KOPT-K1 (cell line): ENCODE data around the gene SPRY1.

Source experiments
- H3K27ac ChIP-seq: fragments of 200-600 bp; sonication (generic); 2 replicates; pipeline ENCODE4 v1.5.1; 2016; ENCODE audit warnings: antibody characterized with exemption, mild to moderate bottlenecking, low read depth, low read length; ENCODE audit not compliant: poor library complexity, severe bottlenecking
- H3K36me3 ChIP-seq: fragments of 200-600 bp; sonication (generic); 2 replicates; pipeline ENCODE4 v1.5.1; 2017; ENCODE audit warnings: antibody characterized with exemption, mild to moderate bottlenecking, low read length, moderate library complexity; ENCODE audit not compliant: insufficient read depth
- H3K9me3 ChIP-seq: fragments of 200-600 bp; sonication (generic); 2 replicates; pipeline ENCODE4 v1.5.1; 2017; ENCODE audit warnings: antibody characterized with exemption, low read length, mild to moderate bottlenecking; ENCODE audit not compliant: insufficient read depth, poor library complexity, severe bottlenecking

The SPRY1 gene

GRCh38 chr4:123361195-123361861, 35.3 kb upstream of the SPRY1 start:
- no peak overlapping the region for H3K27ac ChIP-seq

GRCh38 chr4:123362103-123362502, 34.5 kb upstream of the SPRY1 start:
- no peak overlapping the region for H3K27ac ChIP-seq
- peaks cover 7% of the 10 kb centered on the region for H3K9me3 ChIP-seq
- no peaks in the 10 kb centered on the region for H3K36me3 ChIP-seq

More at GRCh38 chr4:123361195-123361861, 35.3 kb upstream of the SPRY1 start:
- H3K36me3 ChIP-seq: no peaks in the 10 kb centered on the region
- H3K9me3 ChIP-seq: peaks cover 7% of the 10 kb centered on the region

- H3K9me3 ChIP-seq: peaks cover 7% of the 10 kb centered on the region
- H3K27ac ChIP-seq: no peak overlapping the region
- H3K36me3 ChIP-seq: no peaks in the 10 kb centered on the region
These were observed 32.9 kb upstream of the SPRY1 start for GRCh38 chr4:123363729-123364128.

GRCh38 chr4:123364906-123365305, 31.7 kb upstream of the SPRY1 start:
- Histone ChIP-seq H3K9me3 (peaks cover 7% of the 10 kb centered on the region), H3K27ac (no peak overlapping the region), H3K36me3 (no peaks in the 10 kb centered on the region)

GRCh38 chr4:123365412-123365811, 31.2 kb upstream of the SPRY1 start:
- no peaks in the 10 kb centered on the region for H3K36me3 ChIP-seq
- no peak overlapping the region for H3K27ac ChIP-seq
- peaks cover 7% of the 10 kb centered on the region for H3K9me3 ChIP-seq

GRCh38 chr4:123366144-123366748, 30.3 kb upstream of the SPRY1 start:
- no peaks in the 10 kb centered on the region for H3K36me3 ChIP-seq
- peaks cover 7% of the 10 kb centered on the region for H3K9me3 ChIP-seq
- H3K27ac ChIP-seq: no peak overlapping the region

- Histone ChIP-seq H3K9me3 (no peaks in the 10 kb centered on the region), H3K36me3 (no peaks in the 10 kb centered on the region), H3K27ac (no peak overlapping the region)
These were observed 17.8 kb upstream of the SPRY1 start for GRCh38 chr4:123378794-123379193.

- no peak overlapping the region for H3K27ac ChIP-seq
- H3K36me3 ChIP-seq: no peaks in the 10 kb centered on the region
- no peaks in the 10 kb centered on the region for H3K9me3 ChIP-seq
These were observed 17.2 kb upstream of the SPRY1 start for GRCh38 chr4:123379392-123379791.

GRCh38 chr4:123380728-123381716, 15.6 kb upstream of the SPRY1 start:
- no peak overlapping the region for H3K27ac ChIP-seq
- no peaks in the 10 kb centered on the region for H3K36me3 ChIP-seq
- H3K9me3 ChIP-seq: no peaks in the 10 kb centered on the region

GRCh38 chr4:123381996-123382395, 14.6 kb upstream of the SPRY1 start:
- H3K9me3 ChIP-seq: no peaks in the 10 kb centered on the region
- no peak overlapping the region for H3K27ac ChIP-seq
- no peaks in the 10 kb centered on the region for H3K36me3 ChIP-seq

GRCh38 chr4:123383566-123383965, 13.0 kb upstream of the SPRY1 start:
- Histone ChIP-seq H3K9me3 (no peaks in the 10 kb centered on the region), H3K27ac (no peak overlapping the region), H3K36me3 (no peaks in the 10 kb centered on the region)

GRCh38 chr4:123386609-123387008, 10.0 kb upstream of the SPRY1 start:
- Histone ChIP-seq H3K9me3 (no peaks in the 10 kb centered on the region), H3K36me3 (no peaks in the 10 kb centered on the region), H3K27ac (no peak overlapping the region)

- Histone ChIP-seq H3K36me3 (no peaks in the 10 kb centered on the region), H3K9me3 (no peaks in the 10 kb centered on the region), H3K27ac (no peak overlapping the region)
These were observed 5.6 kb upstream of the SPRY1 start for GRCh38 chr4:123390846-123391456.

GRCh38 chr4:123393721-123394120, 2.9 kb upstream of the SPRY1 start:
- Histone ChIP-seq H3K36me3 (no peaks in the 10 kb centered on the region), H3K27ac (no peak overlapping the region), H3K9me3 (no peaks in the 10 kb centered on the region)
